Astrocyte (in vitro differentiated cells and primary cell): ENCODE measurements around the gene AMZ1. TPM values are rescaled to one million over a fixed set of nuclear protein-coding genes. Genes with fewer than 3 reads are reported as not detected.

Experiments used
- DNase-seq: peaks from one replicate; pipeline ENCODE4 v3.0.0-alpha.2; 2010; ENCODE audit warnings: low read depth
- FAIRE-seq: peaks from 2 replicates; lab custom pipeline; 2011; peaks lifted over from hg19 to GRCh38; lab: Jason Lieb, UNC
- H2AFZ ChIP-seq: 2 replicates; pipeline ENCODE4 v1.6.0; 2012; ENCODE audit warnings: low read depth, low read length, inconsistent platforms
- H3K27ac ChIP-seq: 2 replicates; pipeline ENCODE4 v1.5.1; 2011; ENCODE audit warnings: low read depth, low read length, inconsistent platforms
- H3K27me3 ChIP-seq: 2 replicates; pipeline ENCODE4 v1.6.0; 2011; ENCODE audit warnings: low read length, inconsistent platforms; ENCODE audit not compliant: insufficient read depth
- H3K36me3 ChIP-seq: 2 replicates; pipeline ENCODE4 v1.5.1; 2011; ENCODE audit warnings: low read length, inconsistent platforms; ENCODE audit not compliant: insufficient read depth
- H3K4me1 ChIP-seq: 2 replicates; pipeline ENCODE4 v1.5.1; 2011; ENCODE audit warnings: low read length, inconsistent platforms; ENCODE audit not compliant: insufficient read depth
- H3K4me2 ChIP-seq: 2 replicates; pipeline ENCODE4 v1.6.0; 2012; ENCODE audit warnings: low read length, inconsistent platforms
- H3K4me3 ChIP-seq: 2 replicates; pipeline ENCODE4 v1.5.1; 2011; ENCODE audit warnings: low read depth, mild to moderate bottlenecking, low read length, inconsistent platforms; ENCODE audit not compliant: insufficient read depth
- H3K79me2 ChIP-seq: 2 replicates; pipeline ENCODE4 v1.6.0; 2012; ENCODE audit warnings: mild to moderate bottlenecking, low read length, inconsistent platforms; ENCODE audit not compliant: insufficient read depth
- H3K9ac ChIP-seq: 2 replicates; pipeline ENCODE4 v1.6.0; 2012; ENCODE audit warnings: mild to moderate bottlenecking, low read length, inconsistent platforms
- H3K9me3 ChIP-seq: 2 replicates; pipeline ENCODE4 v1.5.1; 2012; ENCODE audit warnings: low read depth, mild to moderate bottlenecking, low read length, inconsistent platforms; ENCODE audit not compliant: insufficient read depth
- H4K20me1 ChIP-seq: 2 replicates; pipeline ENCODE4 v1.6.0; 2012; ENCODE audit warnings: low read length, inconsistent platforms; ENCODE audit not compliant: insufficient read depth
- H3K27ac Mint-ChIP-seq: one replicate; pipeline ENCODE4 v1.8.0; 2021; ENCODE audit warnings: mild to moderate bottlenecking, mixed read lengths; ENCODE audit not compliant: unreplicated experiment
- H3K27me3 Mint-ChIP-seq: one replicate; pipeline ENCODE4 v1.8.0; 2021; ENCODE audit warnings: low read depth, mixed read lengths; ENCODE audit not compliant: unreplicated experiment
- H3K36me3 Mint-ChIP-seq: one replicate; pipeline ENCODE4 v1.8.0; 2021; ENCODE audit warnings: low read depth, mixed read lengths; ENCODE audit not compliant: unreplicated experiment
- H3K4me1 Mint-ChIP-seq: one replicate; pipeline ENCODE4 v1.8.0; 2021; ENCODE audit warnings: low read depth, mixed read lengths; ENCODE audit not compliant: unreplicated experiment
- H3K4me3 Mint-ChIP-seq: one replicate; pipeline ENCODE4 v1.8.0; 2021; ENCODE audit warnings: mild to moderate bottlenecking, moderate library complexity, mixed read lengths; ENCODE audit not compliant: unreplicated experiment
- H3K9me3 Mint-ChIP-seq: one replicate; pipeline ENCODE4 v1.8.0; 2021; ENCODE audit warnings: mild to moderate bottlenecking, mixed read lengths; ENCODE audit not compliant: unreplicated experiment
- CTCF ChIP-seq: IDR thresholded peaks from 2 replicates; pipeline ENCODE4 v1.5.1; 2011; ENCODE audit warnings: low read depth, mild to moderate bottlenecking, inconsistent platforms, low read length, moderate library complexity; ENCODE audit not compliant: insufficient read depth
- EZH2 ChIP-seq: IDR thresholded peaks from 2 replicates; pipeline ENCODE4 v1.6.1; 2012; ENCODE audit warnings: mild to moderate bottlenecking, low read length, inconsistent platforms; ENCODE audit not compliant: insufficient read depth
- total RNA-seq: library from RNA; stranded (reverse); gene quantifications from 2 replicates; pipeline ENCODE4 v1.2.1, GENCODE V29; 2021

The AMZ1 gene
- total RNA-seq, 1 donor from 2014 or later = 3.4 TPM

DNA sequence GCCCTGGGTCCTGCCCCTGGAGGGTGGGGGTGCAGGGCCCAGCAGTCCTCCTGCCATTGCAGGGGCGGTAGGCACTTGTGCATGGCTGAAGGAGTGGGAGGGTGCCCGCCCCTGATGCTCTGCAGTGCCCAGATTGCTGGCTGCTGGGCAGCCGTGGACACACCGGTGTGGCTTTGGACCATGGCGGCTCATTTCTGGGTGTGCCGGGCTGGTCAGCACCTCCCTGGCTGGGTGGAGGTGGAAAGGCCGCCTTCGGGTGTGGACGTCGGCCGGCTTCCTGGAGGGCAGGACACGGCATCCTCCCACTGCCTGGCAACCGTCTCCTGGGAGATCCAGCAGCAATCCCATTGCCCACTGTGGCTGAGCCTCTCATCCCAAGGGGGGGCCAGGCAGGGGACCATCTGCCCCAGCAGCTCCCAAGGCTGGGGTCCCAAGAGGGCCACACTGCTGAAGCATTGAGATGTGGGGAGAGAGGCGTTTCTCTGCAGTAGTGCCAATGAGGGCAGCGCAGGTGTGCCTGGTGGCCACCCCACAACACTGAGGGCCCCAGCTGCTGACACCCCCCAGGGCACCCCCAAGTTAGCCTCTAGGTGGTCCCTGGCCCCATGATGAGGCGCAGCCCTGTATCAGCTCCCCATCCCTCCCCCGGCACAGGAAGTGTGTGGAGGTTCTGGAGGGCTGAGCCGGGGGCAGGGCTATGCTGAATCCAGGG lies 43.3 kb upstream of the AMZ1 start:
- H3K9ac ChIP-seq = peak overlapping the region; percentile 60
- FAIRE-seq (no peak), DNase-seq (no peak)
- H2AFZ ChIP-seq = no peak overlapping the region
- no peak overlapping the region for H3K27ac ChIP-seq
- H3K4me3 ChIP-seq = no peak overlapping the region
- no peaks in the 10 kb centered on the region for H3K27me3 ChIP-seq
- no peaks in the 10 kb centered on the region for H3K36me3 ChIP-seq
- Mint-ChIP-seq H3K4me1 (peaks cover 15% of the 10 kb centered on the region), H3K27me3 (no peaks in the 10 kb centered on the region), H3K9me3 (no peaks in the 10 kb centered on the region), H3K27ac (peak overlapping the region; percentile 55), H3K36me3 (no peaks in the 10 kb centered on the region), H3K4me3 (peak overlapping the region; percentile 45)
- H3K9me3 ChIP-seq = no peaks in the 10 kb centered on the region
- peaks cover 46% of the 10 kb centered on the region for H3K4me1 ChIP-seq
- H3K4me2 ChIP-seq = peak overlapping the region; percentile 63
- peaks cover 77% of the 10 kb centered on the region for H3K79me2 ChIP-seq
- TF ChIP-seq CTCF = no peak
- no peak for TF ChIP-seq EZH2
- peaks cover 77% of the 10 kb centered on the region for H4K20me1 ChIP-seq

GRCh38 chr7:2645274-2645868 lies 42.6 kb upstream of the AMZ1 start:
- H3K36me3 Mint-ChIP-seq = peaks cover under 1% of the 10 kb centered on the region
- H3K79me2 ChIP-seq = peaks cover 70% of the 10 kb centered on the region
- no peaks in the 10 kb centered on the region for H3K9me3 ChIP-seq
- peaks cover 19% of the 10 kb centered on the region for H3K4me1 Mint-ChIP-seq
- H3K27ac Mint-ChIP-seq = peak overlapping the region; percentile 55
- H4K20me1 ChIP-seq = peaks cover 77% of the 10 kb centered on the region
- H3K4me2 ChIP-seq = peak overlapping the region; percentile 63
- no peaks in the 10 kb centered on the region for H3K27me3 ChIP-seq
- H3K27me3 Mint-ChIP-seq = no peaks in the 10 kb centered on the region
- H3K9me3 Mint-ChIP-seq = no peaks in the 10 kb centered on the region
- H3K36me3 ChIP-seq = no peaks in the 10 kb centered on the region
- no peak overlapping the region for H3K27ac ChIP-seq
- H3K4me3 Mint-ChIP-seq = peak overlapping the region; percentile 45
- H2AFZ ChIP-seq = no peak overlapping the region
- H3K9ac ChIP-seq = peak overlapping the region; percentile 60
- H3K4me1 ChIP-seq = peaks cover 45% of the 10 kb centered on the region
- H3K4me3 ChIP-seq = no peak overlapping the region
- TF ChIP-seq CTCF (no peak), EZH2 (no peak)
- FAIRE-seq (no peak), DNase-seq (no peak)

DNA sequence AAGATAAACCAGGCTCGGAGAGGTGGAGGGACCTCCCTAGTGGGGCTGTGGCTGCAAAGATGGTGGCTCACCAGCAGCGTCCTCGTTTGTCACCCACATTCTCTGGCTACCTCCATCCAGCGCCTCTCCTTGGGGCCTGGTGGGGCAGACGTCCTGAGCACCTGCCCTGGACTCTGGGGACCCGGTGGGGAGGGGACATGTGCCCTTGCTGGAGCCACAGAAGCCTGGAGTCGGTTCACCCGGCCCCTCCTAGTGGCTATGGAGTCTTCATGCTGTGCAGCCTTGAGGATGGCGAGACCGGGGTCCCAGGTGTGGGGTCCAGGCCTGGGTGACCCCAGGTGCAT lies 41.7 kb upstream of the AMZ1 start:
- Histone ChIP-seq H3K9me3 (no peaks in the 10 kb centered on the region), H3K27ac (no peak overlapping the region), H3K4me1 (peaks cover 35% of the 10 kb centered on the region), H3K27me3 (no peaks in the 10 kb centered on the region), H2AFZ (no peak overlapping the region), H4K20me1 (peaks cover 79% of the 10 kb centered on the region), H3K4me3 (no peak overlapping the region), H3K36me3 (no peaks in the 10 kb centered on the region), H3K9ac (no peak overlapping the region), H3K4me2 (no peak overlapping the region), H3K79me2 (peaks cover 61% of the 10 kb centered on the region)
- no peak for TF ChIP-seq EZH2
- TF ChIP-seq CTCF = no peak
- DNase-seq = no peak
- no peak for FAIRE-seq
- Mint-ChIP-seq H3K4me1 (peaks cover 22% of the 10 kb centered on the region), H3K36me3 (peaks cover 3% of the 10 kb centered on the region), H3K27me3 (no peaks in the 10 kb centered on the region), H3K27ac (no peak overlapping the region), H3K9me3 (no peaks in the 10 kb centered on the region), H3K4me3 (no peak overlapping the region)
